H9 (cell line): ENCODE measurements around the gene ERAP2. TPM values are rescaled to one million over a fixed set of nuclear protein-coding genes. Genes with fewer than 3 reads are reported as not detected.

ENCODE experiments used
- DNase-seq: peaks from one replicate; pipeline ENCODE4 v3.0.0-alpha.2; 2017
- H2AFZ ChIP-seq: one replicate; pipeline ENCODE4 v1.6.1; 2013; ENCODE audit warnings: mild to moderate bottlenecking, low read length, control low read depth, moderate library complexity
- H2AK5ac ChIP-seq: 2 replicates; pipeline ENCODE4 v1.6.1; 2013; ENCODE audit warnings: low read length, control low read depth, mixed read lengths; ENCODE audit not compliant: insufficient read length
- H2BK120ac ChIP-seq: one replicate; pipeline ENCODE4 v1.6.1; 2013; ENCODE audit warnings: low read depth, mild to moderate bottlenecking, low read length, control low read depth, inconsistent platforms; ENCODE audit not compliant: poor library complexity, severe bottlenecking
- H2BK12ac ChIP-seq: 2 replicates; pipeline ENCODE4 v1.6.1; 2013; ENCODE audit warnings: low read length, control low read depth, mixed read lengths, low read depth; ENCODE audit not compliant: insufficient read length
- H2BK15ac ChIP-seq: 2 replicates; pipeline ENCODE4 v1.6.1; 2013; ENCODE audit warnings: low read depth, low read length, control low read depth
- H2BK20ac ChIP-seq: one replicate; pipeline ENCODE4 v1.6.1; 2013; ENCODE audit warnings: low read depth, mild to moderate bottlenecking, low read length, control low read depth, inconsistent platforms; ENCODE audit not compliant: poor library complexity, severe bottlenecking
- H2BK5ac ChIP-seq: 2 replicates; pipeline ENCODE4 v1.6.1; 2013; ENCODE audit warnings: low read length, control low read depth, mixed read lengths; ENCODE audit not compliant: insufficient read length
- H3K14ac ChIP-seq: 2 replicates; pipeline ENCODE4 v1.6.1; 2013; ENCODE audit warnings: low read length, control low read depth; ENCODE audit not compliant: insufficient read depth
- H3K18ac ChIP-seq: 2 replicates; pipeline ENCODE4 v1.6.1; 2013; ENCODE audit warnings: low read depth, mild to moderate bottlenecking, mixed read lengths, low read length, control low read depth; ENCODE audit not compliant: insufficient read length
- H3K23ac ChIP-seq: 2 replicates; pipeline ENCODE4 v1.6.1; 2013; ENCODE audit warnings: low read length, control low read depth, mixed read lengths, low read depth; ENCODE audit not compliant: insufficient read length
- H3K23me2 ChIP-seq: 2 replicates; pipeline ENCODE4 v1.6.1; 2013; ENCODE audit warnings: low read depth, mild to moderate bottlenecking, mixed read lengths, low read length, control low read depth; ENCODE audit not compliant: insufficient read length, poor library complexity, severe bottlenecking
- H3K27ac ChIP-seq: 2 replicates; pipeline ENCODE4 v1.5.1; 2013; ENCODE audit warnings: low read length, control low read depth, mixed read lengths, low read depth; ENCODE audit not compliant: insufficient read length
- H3K27me3 ChIP-seq: 2 replicates; pipeline ENCODE4 v1.6.1; 2013; ENCODE audit warnings: low read length, control low read depth, inconsistent platforms; ENCODE audit not compliant: insufficient read depth
- H3K4ac ChIP-seq: 2 replicates; pipeline ENCODE4 v1.6.1; 2013; ENCODE audit warnings: low read depth, mild to moderate bottlenecking, control low read depth, inconsistent platforms, low read length, moderate library complexity
- H3K4me1 ChIP-seq: 2 replicates; pipeline ENCODE4 v1.6.1; 2013; ENCODE audit warnings: low read length, control low read depth, inconsistent platforms; ENCODE audit not compliant: insufficient read depth
- H3K4me2 ChIP-seq: 2 replicates; pipeline ENCODE4 v1.6.1; 2013; ENCODE audit warnings: low read length, control low read depth, mixed read lengths; ENCODE audit not compliant: insufficient read length, insufficient read depth
- H3K56ac ChIP-seq: 2 replicates; pipeline ENCODE4 v1.6.1; 2013; ENCODE audit warnings: low read depth, mild to moderate bottlenecking, mixed read lengths, low read length, control low read depth; ENCODE audit not compliant: insufficient read length
- H3K79me1 ChIP-seq: 2 replicates; pipeline ENCODE4 v1.6.1; 2013; ENCODE audit warnings: low read depth, mild to moderate bottlenecking, moderate library complexity, low read length, control low read depth, inconsistent platforms; ENCODE audit not compliant: insufficient read depth, poor library complexity, severe bottlenecking
- H3K79me2 ChIP-seq: 2 replicates; pipeline ENCODE4 v1.6.1; 2013; ENCODE audit warnings: low read length, control low read depth, inconsistent platforms; ENCODE audit not compliant: insufficient read depth
- H3K9ac ChIP-seq: 2 replicates; pipeline ENCODE4 v1.6.1; 2013; ENCODE audit warnings: low read length, control low read depth, mixed read lengths; ENCODE audit not compliant: insufficient read length; ENCODE audit errors: extremely low read depth
- H3K9me3 ChIP-seq: one replicate; pipeline ENCODE4 v1.6.1; 2013; ENCODE audit warnings: low read depth, low read length, inconsistent platforms; ENCODE audit not compliant: control insufficient read depth
- H3T11ph ChIP-seq: one replicate; pipeline ENCODE4 v1.6.1; 2013; ENCODE audit warnings: mild to moderate bottlenecking, low read length, control low read depth, inconsistent platforms
- H4K20me1 ChIP-seq: one replicate; pipeline ENCODE4 v1.6.1; 2013; ENCODE audit not compliant: control insufficient read depth, insufficient read length, insufficient read depth
- H4K5ac ChIP-seq: 2 replicates; pipeline ENCODE4 v1.6.1; 2013; ENCODE audit warnings: low read depth, mild to moderate bottlenecking, mixed read lengths, low read length, control low read depth; ENCODE audit not compliant: insufficient read length
- H4K8ac ChIP-seq: replicated peaks from 2 replicates; pipeline ENCODE4 v1.6.1; 2013; ENCODE audit warnings: low read length, control low read depth, mixed read lengths, low read depth; ENCODE audit not compliant: insufficient read length
- H4K91ac ChIP-seq: 2 replicates; pipeline ENCODE4 v1.6.1; 2013; ENCODE audit warnings: low read depth, mild to moderate bottlenecking, moderate library complexity, mixed read lengths, low read length, control low read depth; ENCODE audit not compliant: insufficient read length
- H3K27ac Mint-ChIP-seq, 3 experiments: 2 replicates in 2 of 3; 3 replicates in 1 of 3; pipeline ENCODE4 v1.8.0; 2020 to 2021; ENCODE audit warnings: mixed read lengths in 3 of 3, mild to moderate bottlenecking in 1 of 3, moderate library complexity in 1 of 3
- H3K27me3 Mint-ChIP-seq: 2 replicates; pipeline ENCODE4 v1.8.0; 2021; ENCODE audit warnings: low read depth, mild to moderate bottlenecking, moderate library complexity, mixed read lengths
- H3K36me3 Mint-ChIP-seq, 3 experiments: 2 replicates in 2 of 3; 3 replicates in 1 of 3; pipeline ENCODE4 v1.8.0; 2020 to 2021; ENCODE audit warnings: low read depth in 3 of 3, mixed read lengths in 3 of 3; ENCODE audit not compliant: insufficient read depth in 1 of 3
- H3K4me1 Mint-ChIP-seq, 2 experiments: 2 replicates each; pipeline ENCODE4 v1.8.0; 2020; ENCODE audit warnings: mixed read lengths in 2 of 2
- H3K4me3 Mint-ChIP-seq, 2 experiments: 2 replicates in 1 of 2; 3 replicates in 1 of 2; pipeline ENCODE4 v1.8.0; 2020 to 2021; ENCODE audit warnings: mild to moderate bottlenecking in 2 of 2, mixed read lengths in 2 of 2, moderate library complexity in 1 of 2
- H3K9me3 Mint-ChIP-seq, 2 experiments: 2 replicates in 1 of 2; 3 replicates in 1 of 2; pipeline ENCODE4 v1.8.0; 2020; ENCODE audit warnings: mild to moderate bottlenecking in 2 of 2, mixed read lengths in 2 of 2, moderate library complexity in 1 of 2
- CTCF ChIP-seq: fragments of 200-600 bp; sonication (generic); conservative IDR thresholded peaks from 3 replicates; pipeline ENCODE4 v1.8.0; 2021; ENCODE audit warnings: antibody characterized with exemption, mild to moderate bottlenecking
- WGBS: extraction: QIAGEN DNeasy Blood & Tissue Kit; methylation state at CpG from one replicate; pipeline ENCODE4 v1.1.7; 2013; ENCODE audit warnings: missing lambda C conversion rate, low lambda C conversion rate, mixed read lengths; ENCODE audit not compliant: insufficient read length; ENCODE audit errors: extremely low coverage; 5-methylcytosine and 5-hydroxymethylcytosine counted together
- total RNA-seq: library from RNA; stranded (reverse); gene quantifications from 2 replicates; pipeline ENCODE4 v1.2.1, GENCODE V29; 2021

ERAP2 gene
- total RNA-seq, 1 experiment from 2014 or later: 0.09 TPM

GRCh38 chr5:96931605-96932004 is 55.3 kb downstream of the ERAP2 start:
- Histone ChIP-seq H3K4ac (no peak overlapping the region), H3K23ac (no peak overlapping the region), H2BK15ac (no peak overlapping the region), H3K79me1 (no peaks in the 10 kb centered on the region), H2BK120ac (no peak overlapping the region), H4K91ac (no peak overlapping the region), H3K4me2 (no peak overlapping the region), H4K8ac (no peak overlapping the region), H3K9ac (no peak overlapping the region), H3K27me3 (no peaks in the 10 kb centered on the region; the same call in 1 of the 2 replicates), H3K27ac (no peak overlapping the region), H3K14ac (no peak overlapping the region), H4K20me1 (no peaks in the 10 kb centered on the region), H3K18ac (no peak overlapping the region), H3K79me2 (no peaks in the 10 kb centered on the region), H2BK12ac (no peak overlapping the region), H2AK5ac (no peak overlapping the region), H3T11ph (no peak overlapping the region), H3K9me3 (no peaks in the 10 kb centered on the region), H3K23me2 (peaks cover 10% of the 10 kb centered on the region), H3K4me1 (peaks cover 2% of the 10 kb centered on the region; the same call in 1 of the 2 replicates), H3K56ac (no peak overlapping the region), H4K5ac (no peak overlapping the region), H2BK20ac (no peak overlapping the region), H2AFZ (no peak overlapping the region), H2BK5ac (no peak overlapping the region)
- Mint-ChIP-seq H3K27ac (no peak overlapping the region; a peak in 1 of 7 replicates), H3K4me3 (no peak overlapping the region), H3K27me3 (peaks cover 1% of the 10 kb centered on the region), H3K36me3 (no peaks in the 10 kb centered on the region), H3K4me1 (peaks cover 13 to 14% of the 10 kb centered on the region in 2 experiments), H3K9me3 (no peaks in the 10 kb centered on the region; a peak in 2 of 5 replicates)
- no peak for DNase-seq
- WGBS: no CpG with 5 or more reads among the region's 1 CpG
- no peak for TF ChIP-seq CTCF
